ENCODE data around the gene LDLRAD3. TPM values are rescaled to one million over a fixed set of nuclear protein-coding genes. Genes with fewer than 3 reads are reported as not detected.

Gene LDLRAD3
- polyA plus RNA-seq, 1 experiment = 7.8 TPM

DNA sequence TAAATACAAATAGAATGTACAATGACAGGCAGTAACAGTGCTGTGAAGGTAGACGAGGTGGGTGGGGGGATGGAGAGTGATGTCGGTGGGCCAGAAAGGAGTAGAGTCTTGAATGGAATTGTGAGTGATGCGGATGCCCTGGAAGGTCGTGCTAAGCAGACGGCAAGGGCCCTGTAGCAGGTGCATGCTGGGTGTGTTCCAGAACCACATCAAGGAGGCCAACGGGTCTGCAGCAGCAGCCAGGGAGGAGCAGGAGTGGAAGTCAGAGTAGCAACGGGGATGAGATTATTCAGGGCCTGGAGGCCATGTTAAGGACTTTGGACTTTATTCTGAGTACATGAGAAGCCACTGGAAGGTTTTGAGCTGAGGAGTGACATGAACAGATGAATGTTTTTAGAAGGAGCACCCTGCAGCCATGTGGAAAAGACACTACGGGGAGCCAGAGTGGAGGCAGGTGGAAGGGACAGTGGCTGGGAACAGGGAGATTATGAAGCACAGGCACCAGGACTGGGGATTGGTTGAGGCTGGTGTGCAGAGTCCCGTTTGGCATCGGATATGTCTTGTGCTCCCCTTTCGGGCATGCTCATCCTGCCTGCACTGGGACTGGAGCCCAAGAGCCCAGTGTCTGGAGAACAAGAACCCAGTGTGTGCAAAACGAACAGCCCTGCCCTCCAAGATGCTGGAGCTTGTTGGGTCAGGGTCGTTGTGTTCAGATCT is 271.3 kb downstream of the LDLRAD3 start:
- Histone ChIP-seq H3K27ac (ENCODE audit: low read depth, low read length) (no peak overlapping the region), H3K9me3 (ENCODE audit: control insufficient read depth, insufficient read depth, low read length) (no peaks in the 10 kb centered on the region; the same call in 1 of the 2 replicates), H3K27me3 (ENCODE audit: control insufficient read depth, insufficient read depth, low read length) (no peaks in the 10 kb centered on the region), H3K4me3 (ENCODE audit: low read depth, low read length) (no peak overlapping the region)
- TF ChIP-seq, protein P1, sequence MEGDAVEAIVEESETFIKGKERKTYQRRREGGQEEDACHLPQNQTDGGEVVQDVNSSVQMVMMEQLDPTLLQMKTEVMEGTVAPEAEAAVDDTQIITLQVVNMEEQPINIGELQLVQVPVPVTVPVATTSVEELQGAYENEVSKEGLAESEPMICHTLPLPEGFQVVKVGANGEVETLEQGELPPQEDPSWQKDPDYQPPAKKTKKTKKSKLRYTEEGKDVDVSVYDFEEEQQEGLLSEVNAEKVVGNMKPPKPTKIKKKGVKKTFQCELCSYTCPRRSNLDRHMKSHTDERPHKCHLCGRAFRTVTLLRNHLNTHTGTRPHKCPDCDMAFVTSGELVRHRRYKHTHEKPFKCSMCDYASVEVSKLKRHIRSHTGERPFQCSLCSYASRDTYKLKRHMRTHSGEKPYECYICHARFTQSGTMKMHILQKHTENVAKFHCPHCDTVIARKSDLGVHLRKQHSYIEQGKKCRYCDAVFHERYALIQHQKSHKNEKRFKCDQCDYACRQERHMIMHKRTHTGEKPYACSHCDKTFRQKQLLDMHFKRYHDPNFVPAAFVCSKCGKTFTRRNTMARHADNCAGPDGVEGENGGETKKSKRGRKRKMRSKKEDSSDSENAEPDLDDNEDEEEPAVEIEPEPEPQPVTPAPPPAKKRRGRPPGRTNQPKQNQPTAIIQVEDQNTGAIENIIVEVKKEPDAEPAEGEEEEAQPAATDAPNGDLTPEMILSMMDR (IDR thresholded peaks at IDR 0.05; ENCODE audit: low read depth, low read length) = no peak
- POLR2A ChIA-PET = no interaction called here
- CTCF ChIA-PET = no interaction called here
- no peak for DNase-seq (ENCODE audit: low read depth, low spot score)

DNA sequence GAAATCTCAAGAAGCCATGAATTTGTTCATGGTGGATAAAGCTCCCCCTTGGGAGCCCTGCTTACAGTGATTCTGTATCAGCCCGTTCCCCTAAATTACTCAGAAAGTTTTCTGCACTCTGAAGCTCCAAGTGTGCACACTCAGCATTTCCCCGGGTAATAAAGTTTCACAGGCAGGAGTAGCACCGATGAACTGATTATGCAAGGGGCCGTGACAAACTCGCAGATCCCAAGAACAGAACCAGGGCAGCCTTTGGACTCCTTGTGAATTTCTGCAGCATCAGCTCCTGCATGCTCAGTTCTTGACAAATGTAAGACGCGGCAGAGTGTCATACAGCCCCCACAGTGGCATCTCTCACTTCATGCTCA is 271.8 kb downstream of the LDLRAD3 start:
- ChIA-PET CTCF (no interaction called here), POLR2A (no interaction called here)
- H3K27me3 ChIP-seq (ENCODE audit: control insufficient read depth, insufficient read depth, low read length) = no peaks in the 10 kb centered on the region
- H3K27ac ChIP-seq (ENCODE audit: low read depth, low read length) = no peak overlapping the region
- DNase-seq (ENCODE audit: low read depth, low spot score) = no peak
- H3K9me3 ChIP-seq (ENCODE audit: control insufficient read depth, insufficient read depth, low read length) = no peaks in the 10 kb centered on the region; the same call in 1 of the 2 replicates
- H3K4me3 ChIP-seq (ENCODE audit: low read depth, low read length) = no peak overlapping the region
- TF ChIP-seq, protein P1 (IDR thresholded peaks at IDR 0.05; ENCODE audit: low read depth, low read length) = no peak

- DNase-seq (ENCODE audit: low read depth, low spot score) = no peak
- no peak overlapping the region for H3K27ac ChIP-seq (ENCODE audit: low read depth, low read length)
- ChIA-PET CTCF (no interaction called here), POLR2A (no interaction called here)
- no peaks in the 10 kb centered on the region for H3K27me3 ChIP-seq (ENCODE audit: control insufficient read depth, insufficient read depth, low read length)
- H3K4me3 ChIP-seq (ENCODE audit: low read depth, low read length) = no peak overlapping the region
- no peaks in the 10 kb centered on the region; the same call in 1 of the 2 replicates for H3K9me3 ChIP-seq (ENCODE audit: control insufficient read depth, insufficient read depth, low read length)
- TF ChIP-seq, protein P1 (IDR thresholded peaks at IDR 0.05; ENCODE audit: low read depth, low read length) = no peak
These were observed 272.3 kb downstream of the LDLRAD3 start for GRCh38 chr11:36216061-36216615.

DNA sequence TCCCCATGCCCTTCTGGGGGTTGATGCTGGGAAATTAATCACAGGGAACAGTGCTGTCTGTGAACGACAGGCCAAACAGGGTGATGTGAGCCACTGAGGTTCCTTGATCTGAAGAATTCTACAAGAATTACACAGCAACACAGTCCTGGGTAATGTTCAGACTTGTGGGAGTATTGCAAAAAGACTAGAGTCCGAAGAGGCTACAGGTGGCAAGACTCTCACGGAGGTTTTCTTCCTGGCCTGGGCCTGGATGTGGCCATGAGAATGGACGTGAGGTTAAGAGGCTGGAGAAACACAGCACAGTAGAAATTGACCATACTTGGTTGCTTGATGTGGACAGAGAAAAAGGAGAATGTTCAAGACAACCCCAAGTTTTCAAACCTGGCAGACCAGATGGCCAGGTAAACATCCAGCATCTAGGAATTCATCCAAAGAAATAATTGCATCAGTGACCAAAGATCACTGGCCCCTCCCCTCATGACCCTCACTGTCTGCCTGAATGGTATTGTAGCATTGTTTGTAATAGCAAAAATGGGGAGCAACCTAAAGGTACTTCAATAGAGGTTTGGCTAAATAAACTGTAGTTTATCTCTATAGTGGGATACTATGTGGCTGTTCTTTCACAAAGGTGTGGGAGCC is 274.5 kb downstream of the LDLRAD3 start:
- no peaks in the 10 kb centered on the region for H3K27me3 ChIP-seq (ENCODE audit: control insufficient read depth, insufficient read depth, low read length)
- H3K9me3 ChIP-seq (ENCODE audit: control insufficient read depth, insufficient read depth, low read length) = no peaks in the 10 kb centered on the region; the same call in 1 of the 2 replicates
- H3K27ac ChIP-seq (ENCODE audit: low read depth, low read length) = no peak overlapping the region
- CTCF ChIA-PET = interaction anchor here (1.3 kb wide), 1 partner anchor 397 kb away, joined by 6 read pairs; no protein-coding TSS in a partner anchor
- DNase-seq (ENCODE audit: low read depth, low spot score) = no peak
- H3K4me3 ChIP-seq (ENCODE audit: low read depth, low read length) = no peak overlapping the region
- TF ChIP-seq, protein P1 (IDR thresholded peaks at IDR 0.05; ENCODE audit: low read depth, low read length) = no peak
- POLR2A ChIA-PET = no interaction called here

- Histone ChIP-seq H3K27ac (ENCODE audit: low read depth, low read length) (no peak overlapping the region), H3K27me3 (ENCODE audit: control insufficient read depth, insufficient read depth, low read length) (no peaks in the 10 kb centered on the region), H3K9me3 (ENCODE audit: control insufficient read depth, insufficient read depth, low read length) (no peaks in the 10 kb centered on the region), H3K4me3 (ENCODE audit: low read depth, low read length) (no peak overlapping the region)
- no peak for DNase-seq (ENCODE audit: low read depth, low spot score)
- ChIA-PET POLR2A (no interaction called here), CTCF (interaction anchor here (1.0 to 1.3 kb wide), 2 partner anchors 88 to 398 kb away, joined by 4 to 6 read pairs; no protein-coding TSS in a partner anchor)
- TF ChIP-seq, protein P1 (IDR thresholded peaks at IDR 0.05; ENCODE audit: low read depth, low read length) = no peak
These were observed 276.1 kb downstream of the LDLRAD3 start for GRCh38 chr11:36219996-36220395.
